ENCODE data around the gene FAM163A. TPM values are rescaled to one million over a fixed set of nuclear protein-coding genes. Genes with fewer than 3 reads are reported as not detected.

FAM163A gene
- total RNA-seq, 2 donors from 2014 or later: 1.1 TPM; not detected in 1

DNA sequence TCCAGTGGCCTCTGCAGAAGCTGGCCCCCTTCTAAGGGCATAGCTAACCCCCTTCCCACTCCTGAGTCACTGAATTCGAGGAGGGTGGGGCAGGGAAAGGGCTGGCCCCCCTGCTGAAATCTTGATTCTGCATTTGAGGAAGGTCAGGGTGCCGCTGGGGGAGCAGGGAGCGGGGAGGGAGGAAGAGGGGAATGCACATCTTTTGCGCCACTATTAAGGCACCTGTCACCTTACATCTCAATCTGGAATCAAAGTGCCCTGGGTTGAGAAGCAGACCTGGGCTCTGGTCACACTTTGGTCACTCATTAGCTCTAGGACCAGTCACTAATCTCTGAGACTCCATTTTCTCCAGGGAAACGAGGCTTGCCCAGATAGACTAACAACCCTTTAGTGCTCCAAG, 72.5 kb downstream of the FAM163A start:
- Histone ChIP-seq H3K4me1 (replicated peaks) (peaks cover 9% of the 10 kb centered on the region), H3K9me3 (no peaks in the 10 kb centered on the region), H3K4me3 (peak overlapping the region; percentile 26 to 29), H3K27ac (peak overlapping the region in 1 of 2 donors; percentile 12), H3K36me3 (no peaks in the 10 kb centered on the region), H3K27me3 (replicated peaks; ENCODE audit: insufficient read depth) (no peaks in the 10 kb centered on the region)
- TF ChIP-seq POLR2AphosphoS5 (IDR thresholded peaks at IDR 0.05): no peak
- TF ChIP-seq, protein P1, sequence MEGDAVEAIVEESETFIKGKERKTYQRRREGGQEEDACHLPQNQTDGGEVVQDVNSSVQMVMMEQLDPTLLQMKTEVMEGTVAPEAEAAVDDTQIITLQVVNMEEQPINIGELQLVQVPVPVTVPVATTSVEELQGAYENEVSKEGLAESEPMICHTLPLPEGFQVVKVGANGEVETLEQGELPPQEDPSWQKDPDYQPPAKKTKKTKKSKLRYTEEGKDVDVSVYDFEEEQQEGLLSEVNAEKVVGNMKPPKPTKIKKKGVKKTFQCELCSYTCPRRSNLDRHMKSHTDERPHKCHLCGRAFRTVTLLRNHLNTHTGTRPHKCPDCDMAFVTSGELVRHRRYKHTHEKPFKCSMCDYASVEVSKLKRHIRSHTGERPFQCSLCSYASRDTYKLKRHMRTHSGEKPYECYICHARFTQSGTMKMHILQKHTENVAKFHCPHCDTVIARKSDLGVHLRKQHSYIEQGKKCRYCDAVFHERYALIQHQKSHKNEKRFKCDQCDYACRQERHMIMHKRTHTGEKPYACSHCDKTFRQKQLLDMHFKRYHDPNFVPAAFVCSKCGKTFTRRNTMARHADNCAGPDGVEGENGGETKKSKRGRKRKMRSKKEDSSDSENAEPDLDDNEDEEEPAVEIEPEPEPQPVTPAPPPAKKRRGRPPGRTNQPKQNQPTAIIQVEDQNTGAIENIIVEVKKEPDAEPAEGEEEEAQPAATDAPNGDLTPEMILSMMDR (IDR thresholded peaks at IDR 0.05): no peak
- no peak for TF ChIP-seq POLR2A (IDR thresholded peaks at IDR 0.05)
- no peak for DNase-seq (ENCODE audit: low spot score)
- intact Hi-C loops (cut with DNase I): no loop called here
- 44% methylated on average over 5 of the region's 5 CpGs for WGBS

DNA sequence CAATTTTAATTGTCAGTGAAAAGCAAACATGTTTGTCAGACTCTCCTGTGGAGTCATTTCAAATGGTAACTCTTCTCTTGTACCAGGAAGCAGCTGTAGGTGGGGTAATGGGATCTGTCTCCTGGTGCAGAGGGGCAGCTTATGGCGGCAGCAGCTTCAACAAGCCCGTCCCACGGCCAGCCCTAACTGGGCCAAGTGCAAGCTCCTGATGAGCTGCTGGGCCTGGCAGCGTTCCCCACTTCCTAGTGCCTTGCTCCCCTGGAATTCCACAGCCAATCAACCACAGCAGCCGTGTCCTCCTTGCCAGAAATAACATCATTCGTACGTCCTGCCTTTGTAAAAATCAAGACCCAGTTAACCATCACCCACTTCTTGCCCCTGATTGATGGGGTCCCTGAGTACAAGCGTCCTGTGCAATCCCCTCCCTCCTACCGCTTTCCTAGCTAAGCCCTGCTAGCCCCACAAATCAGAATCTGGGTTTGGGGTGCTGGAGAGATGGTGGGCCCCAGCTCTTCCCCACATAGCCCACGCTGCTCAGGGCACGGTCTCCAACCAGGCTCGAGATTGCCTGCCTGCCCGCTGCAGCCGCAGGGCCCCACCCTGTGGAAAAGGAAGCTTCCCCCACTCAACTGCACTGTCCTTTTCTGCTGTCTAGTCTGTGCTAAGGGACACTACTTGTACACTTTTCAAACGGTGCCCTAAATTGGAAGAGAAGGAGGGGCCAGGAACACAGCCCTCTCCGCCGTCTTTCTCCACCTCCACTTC, 73.3 kb downstream of the FAM163A start:
- WGBS: 62% methylated on average over 17 of the region's 17 CpGs
- Histone ChIP-seq H3K4me1 (replicated peaks) (peaks cover 9% of the 10 kb centered on the region), H3K9me3 (no peaks in the 10 kb centered on the region), H3K27ac (no peak overlapping the region), H3K27me3 (replicated peaks; ENCODE audit: insufficient read depth) (no peaks in the 10 kb centered on the region), H3K4me3 (no peak overlapping the region), H3K36me3 (no peaks in the 10 kb centered on the region)
- intact Hi-C loops (cut with DNase I): no loop called here
- no peak for DNase-seq (ENCODE audit: low spot score)
- TF ChIP-seq, protein P1 (IDR thresholded peaks at IDR 0.05): no peak

DNA sequence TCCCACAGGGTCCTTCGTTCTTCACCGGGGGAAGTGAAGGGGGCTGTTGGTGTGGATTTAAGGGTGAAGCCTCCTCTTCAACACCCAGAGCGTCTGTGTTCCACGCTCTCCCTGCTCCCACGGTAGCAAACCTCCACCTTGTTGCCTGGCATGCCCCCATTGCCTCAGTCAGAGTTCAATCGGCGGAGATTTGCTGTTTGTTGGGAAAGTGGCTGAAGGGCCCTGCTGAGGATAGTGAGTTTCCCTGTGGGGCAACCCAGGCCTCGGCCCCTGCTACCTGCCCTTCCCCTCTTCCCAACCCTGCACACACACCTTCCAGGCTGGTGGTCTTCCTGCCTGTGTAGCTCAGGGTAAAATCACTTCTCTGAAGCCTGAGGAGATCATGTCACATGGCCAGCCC, 74.0 kb downstream of the FAM163A start:
- Histone ChIP-seq H3K27me3 (replicated peaks; ENCODE audit: insufficient read depth) (no peaks in the 10 kb centered on the region), H3K27ac (no peak overlapping the region), H3K36me3 (no peaks in the 10 kb centered on the region), H3K4me3 (no peak overlapping the region), H3K9me3 (no peaks in the 10 kb centered on the region), H3K4me1 (replicated peaks) (peaks cover 9% of the 10 kb centered on the region)
- WGBS: 95% methylated on average over 8 of the region's 8 CpGs
- no peak for TF ChIP-seq POLR2A (IDR thresholded peaks at IDR 0.05)
- TF ChIP-seq POLR2AphosphoS5 (IDR thresholded peaks at IDR 0.05): no peak
- TF ChIP-seq, protein P1 (IDR thresholded peaks at IDR 0.05): no peak
- intact Hi-C loops (cut with DNase I): no loop called here
- DNase-seq (ENCODE audit: low spot score): no peak

DNA sequence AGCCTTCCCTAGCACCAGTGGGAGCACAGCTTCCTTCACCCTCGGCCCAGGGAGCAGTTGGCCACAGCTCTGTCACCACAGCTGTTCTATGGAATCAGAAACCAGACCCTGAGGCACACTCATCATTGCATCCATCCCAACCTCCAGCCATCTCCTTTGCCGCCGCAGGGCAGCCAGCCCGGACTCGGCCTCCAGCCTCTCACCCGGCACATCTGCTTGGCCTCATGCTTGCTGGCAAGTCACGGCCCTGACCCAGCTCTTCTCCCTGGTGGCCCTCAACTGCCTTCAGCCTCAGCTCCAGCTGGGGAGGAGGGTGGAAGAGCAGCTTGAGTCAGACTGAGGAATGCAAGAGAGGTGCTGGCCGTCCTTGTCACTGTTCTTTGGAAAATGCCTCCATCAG, 74.7 kb downstream of the FAM163A start:
- peaks cover 9% of the 10 kb centered on the region for H3K4me1 ChIP-seq (replicated peaks)
- intact Hi-C loops (cut with DNase I): no loop called here
- no peak for DNase-seq (ENCODE audit: low spot score)
- H3K36me3 ChIP-seq: no peaks in the 10 kb centered on the region
- H3K9me3 ChIP-seq: no peaks in the 10 kb centered on the region
- no peak for TF ChIP-seq POLR2AphosphoS5 (IDR thresholded peaks at IDR 0.05)
- TF ChIP-seq POLR2A (IDR thresholded peaks at IDR 0.05): no peak
- TF ChIP-seq, protein P1 (IDR thresholded peaks at IDR 0.05): no peak
- H3K27ac ChIP-seq: no peak overlapping the region
- H3K27me3 ChIP-seq (replicated peaks; ENCODE audit: insufficient read depth): no peaks in the 10 kb centered on the region
- 85% methylated on average over 8 of the region's 8 CpGs for WGBS
- no peak overlapping the region for H3K4me3 ChIP-seq

DNA sequence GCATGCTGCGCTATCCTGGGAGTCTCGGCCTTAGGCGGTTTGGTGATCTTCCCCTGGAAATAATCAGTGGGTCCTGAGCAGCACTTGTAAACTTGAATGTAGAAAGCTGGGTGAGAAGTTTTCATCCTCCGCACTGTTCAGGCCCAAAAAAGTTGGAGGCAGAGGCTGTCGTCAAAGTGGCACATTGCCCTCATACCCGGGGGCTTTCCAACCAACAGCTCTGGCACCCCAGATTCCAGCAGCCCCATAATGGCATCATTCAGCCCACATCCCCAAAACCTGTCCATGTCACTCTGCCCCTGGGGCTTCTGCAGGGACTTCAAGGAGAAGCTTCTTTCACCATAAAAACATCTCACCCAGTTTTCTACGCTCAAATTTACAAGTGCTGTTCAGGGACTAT, 75.2 kb downstream of the FAM163A start:
- Histone ChIP-seq H3K27me3 (replicated peaks; ENCODE audit: insufficient read depth) (no peaks in the 10 kb centered on the region), H3K27ac (no peak overlapping the region), H3K4me3 (no peak overlapping the region), H3K9me3 (no peaks in the 10 kb centered on the region), H3K4me1 (replicated peaks) (peaks cover 9% of the 10 kb centered on the region), H3K36me3 (no peaks in the 10 kb centered on the region)
- intact Hi-C loops (cut with DNase I): no loop called here
- TF ChIP-seq POLR2AphosphoS5 (IDR thresholded peaks at IDR 0.05): no peak
- TF ChIP-seq, protein P1 (IDR thresholded peaks at IDR 0.05): no peak
- TF ChIP-seq POLR2A (IDR thresholded peaks at IDR 0.05): no peak
- DNase-seq (ENCODE audit: low spot score): no peak
- WGBS: 88% methylated on average over 7 of the region's 7 CpGs

Measured in prostate gland (tissue), 2 donors.